Skin epidermis (tissue), 12 donors: Measurements from ENCODE around the gene PPARGC1A.

ENCODE experiments used
- H3K27ac ChIP-seq, 21 experiments: fragments of 200-600 bp; sonication (generic) in 11 of 21; one replicate each; pipeline ENCODE4 v1.5.0; 2020; ENCODE audit warnings: mild to moderate bottlenecking in 3 of 21, inconsistent platforms in 2 of 21, moderate library complexity in 2 of 21
- H3K4me3 ChIP-seq, 7 experiments: fragments of 200-600 bp; sonication (generic) in 2 of 7; one replicate each; pipeline ENCODE4 v1.5.0; 2020; ENCODE audit warnings: inconsistent platforms in 2 of 7, mild to moderate bottlenecking in 2 of 7, moderate library complexity in 1 of 7

PPARGC1A gene

DNA sequence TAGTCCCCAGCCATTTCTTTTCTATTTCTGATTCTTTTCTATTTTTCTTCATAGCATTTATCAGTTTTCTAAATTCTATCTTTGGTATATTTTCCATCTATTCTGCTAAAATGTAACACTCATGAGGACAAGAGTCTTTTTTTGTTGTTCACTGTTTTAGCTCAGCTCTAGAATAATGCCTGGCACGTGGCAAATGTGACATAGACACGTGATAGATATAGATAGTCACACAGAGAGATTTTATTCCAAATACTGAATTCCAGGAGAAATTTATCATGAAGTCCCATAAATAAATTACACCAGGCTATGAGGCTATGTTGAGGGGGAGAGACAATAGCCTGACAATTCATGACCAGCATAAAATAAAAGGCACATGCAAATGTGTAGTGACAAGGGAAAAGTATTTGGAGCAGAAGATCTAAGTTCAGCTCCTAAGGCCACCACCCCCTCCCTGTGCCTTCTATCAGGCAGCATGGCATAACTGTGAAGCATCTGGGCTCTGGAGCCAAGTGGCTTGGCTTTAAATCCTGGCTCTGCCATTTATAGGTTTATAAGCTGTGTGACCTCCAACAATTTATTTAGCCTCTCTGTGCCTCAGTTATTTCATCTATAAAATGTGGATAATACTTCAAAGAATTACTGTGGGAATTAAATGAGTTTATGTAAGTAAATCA, 25.7 kb upstream of the PPARGC1A start:
- no peak overlapping the region for H3K27ac ChIP-seq
- no peak overlapping the region for H3K4me3 ChIP-seq

- no peak overlapping the region for H3K27ac ChIP-seq
- no peak overlapping the region for H3K4me3 ChIP-seq
Observed at GRCh38 chr4:23911675-23912455, 22.0 kb upstream of the PPARGC1A start.

DNA sequence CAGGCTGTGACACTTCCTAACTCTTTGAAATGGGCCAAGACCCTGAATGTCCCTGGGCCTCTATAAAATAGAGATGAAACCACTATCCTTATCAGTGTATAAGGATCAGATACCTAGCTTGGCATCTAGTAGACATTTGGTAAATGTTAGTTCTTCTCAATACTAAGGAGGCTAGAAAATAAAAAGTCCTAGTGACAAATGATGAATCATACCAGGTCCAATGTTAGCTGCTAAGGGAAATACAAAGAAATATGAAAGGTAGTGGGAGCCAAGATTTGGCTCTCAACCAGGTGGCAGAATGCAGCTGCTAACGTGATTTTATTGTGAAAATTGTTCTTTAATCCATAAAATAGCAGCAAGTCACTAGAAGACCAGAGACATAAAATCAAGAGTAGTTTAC, 19.8 kb upstream of the PPARGC1A start:
- Histone ChIP-seq H3K4me3 (no peak overlapping the region), H3K27ac (no peak overlapping the region)

- no peak overlapping the region for H3K27ac ChIP-seq
- no peak overlapping the region for H3K4me3 ChIP-seq
Observed at GRCh38 chr4:23906839-23907238, 17.0 kb upstream of the PPARGC1A start.

DNA sequence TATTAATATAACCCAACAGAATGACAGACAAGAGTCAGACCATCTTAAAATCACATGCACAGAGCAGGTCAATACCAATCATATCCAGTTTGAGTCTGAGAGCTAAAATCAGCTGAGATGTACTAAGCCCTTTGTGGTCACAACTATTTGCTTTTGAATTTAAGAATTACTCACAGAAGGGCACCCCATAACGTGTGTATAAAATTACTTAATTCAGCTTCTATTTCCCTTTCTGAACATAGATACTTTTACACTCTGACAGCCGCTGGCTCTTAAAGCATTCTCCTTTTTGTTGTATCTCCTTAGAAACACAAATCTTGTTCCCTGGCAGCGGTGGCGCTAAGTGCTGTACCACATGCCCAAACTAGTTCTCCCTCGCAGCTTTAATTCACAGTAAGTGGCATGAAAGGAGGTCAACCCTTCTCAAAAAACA, 14.8 kb upstream of the PPARGC1A start:
- H3K4me3 ChIP-seq, result no peak overlapping the region
- peak overlapping the region in 4 of 21 experiments; percentile 13 to 67 (median 40) for H3K27ac ChIP-seq

- Histone ChIP-seq H3K27ac (peak overlapping the region in 3 of 21 experiments; percentile 3 to 54 (median 27)), H3K4me3 (no peak overlapping the region)
Observed at GRCh38 chr4:23903859-23904438, 14.1 kb upstream of the PPARGC1A start.

- Histone ChIP-seq H3K27ac (no peak overlapping the region), H3K4me3 (no peak overlapping the region)
Observed at GRCh38 chr4:23902222-23902804, 12.5 kb upstream of the PPARGC1A start.

- Histone ChIP-seq H3K4me3 (no peak overlapping the region), H3K27ac (no peak overlapping the region)
Observed at GRCh38 chr4:23900636-23901035, 10.8 kb upstream of the PPARGC1A start.

- no peak overlapping the region for H3K4me3 ChIP-seq
- H3K27ac ChIP-seq, result no peak overlapping the region
Observed at GRCh38 chr4:23899565-23899964, 9.7 kb upstream of the PPARGC1A start.

GRCh38 chr4:23897564-23898109, 7.8 kb upstream of the PPARGC1A start:
- Histone ChIP-seq H3K27ac (no peak overlapping the region), H3K4me3 (no peak overlapping the region)

GRCh38 chr4:23894021-23894420, 4.2 kb upstream of the PPARGC1A start:
- H3K27ac ChIP-seq, result no peak overlapping the region
- no peak overlapping the region for H3K4me3 ChIP-seq

DNA sequence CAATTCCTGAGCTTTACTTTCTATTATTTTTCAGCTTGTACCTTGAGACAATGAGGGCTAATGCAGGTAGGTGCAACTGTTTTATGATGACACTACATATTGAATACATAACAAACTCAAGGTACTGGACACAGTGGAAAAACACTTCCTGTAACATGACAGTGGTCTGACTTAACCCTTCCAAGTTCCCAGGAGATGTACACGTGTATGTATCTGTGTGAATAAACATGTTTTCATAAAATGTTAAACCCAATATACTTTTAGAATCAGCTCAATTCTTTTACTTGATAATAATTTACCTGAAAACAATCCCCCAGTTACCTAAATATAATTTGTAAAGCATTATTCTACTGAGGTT, 1.2 kb upstream of the PPARGC1A start:
- Histone ChIP-seq H3K27ac (peak overlapping the region in 3 of 21 experiments; percentile 2 to 36 (median 16)), H3K4me3 (peak overlapping the region in 1 of 7 experiments; percentile 4)

GRCh38 chr4:23890369-23891063, 669 bp upstream of the PPARGC1A start:
- Histone ChIP-seq H3K27ac (peak overlapping the region in 6 of 21 experiments; percentile 2 to 65 (median 30)), H3K4me3 (peak overlapping the region in 2 of 7 experiments; percentile 26 to 45)

- Histone ChIP-seq H3K4me3 (peak overlapping the region; percentile 3 to 45 (median 14)), H3K27ac (peak overlapping the region in 10 of 21 experiments; percentile 5 to 65 (median 43))
Observed at GRCh38 chr4:23889391-23889790, 456 bp downstream of the PPARGC1A start.

DNA sequence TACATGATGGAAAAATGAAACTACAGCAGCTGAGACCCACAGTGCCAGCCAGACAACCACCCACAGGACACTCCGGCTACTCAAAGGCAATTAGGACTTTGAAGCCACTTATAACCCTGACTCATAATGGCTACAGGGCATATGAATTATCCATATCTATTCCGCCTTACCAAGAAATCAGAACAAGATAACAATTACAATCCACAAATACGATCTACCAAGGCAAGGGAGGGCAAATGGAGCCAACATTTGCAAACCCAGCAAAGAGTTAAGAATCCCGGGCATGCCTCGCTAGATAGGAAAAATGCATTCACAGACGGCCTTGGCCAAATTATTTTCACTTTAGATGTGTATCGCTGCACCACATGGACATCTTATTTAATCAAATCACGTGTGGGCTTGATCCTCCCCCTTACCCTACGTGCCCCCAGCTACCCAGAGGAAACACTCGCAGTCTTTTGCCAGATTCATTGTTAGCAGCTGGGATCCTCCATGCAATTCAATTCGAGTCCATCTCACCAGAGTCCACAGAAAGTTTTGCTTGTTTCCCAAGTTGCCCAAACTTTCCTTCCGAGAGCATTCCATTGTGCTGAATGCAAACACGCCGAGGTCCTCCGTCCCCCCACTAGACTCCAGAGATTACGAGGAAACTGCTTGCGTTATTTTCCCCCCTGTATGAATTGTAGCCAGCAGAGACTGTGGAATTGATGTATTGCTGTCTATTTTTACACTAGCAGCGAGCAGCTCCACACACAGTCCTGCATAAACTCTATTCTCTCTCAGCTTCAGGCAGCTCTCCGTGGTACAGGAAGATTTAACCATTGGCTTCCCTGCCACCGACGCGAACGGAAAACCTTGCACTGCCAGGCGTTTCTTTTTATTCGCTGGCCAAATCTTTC, 1.2 kb downstream of the PPARGC1A start:
- Histone ChIP-seq H3K4me3 (peak overlapping the region; percentile 3 to 45 (median 14)), H3K27ac (peak overlapping the region in 12 of 21 experiments; percentile 5 to 65 (median 32))

DNA sequence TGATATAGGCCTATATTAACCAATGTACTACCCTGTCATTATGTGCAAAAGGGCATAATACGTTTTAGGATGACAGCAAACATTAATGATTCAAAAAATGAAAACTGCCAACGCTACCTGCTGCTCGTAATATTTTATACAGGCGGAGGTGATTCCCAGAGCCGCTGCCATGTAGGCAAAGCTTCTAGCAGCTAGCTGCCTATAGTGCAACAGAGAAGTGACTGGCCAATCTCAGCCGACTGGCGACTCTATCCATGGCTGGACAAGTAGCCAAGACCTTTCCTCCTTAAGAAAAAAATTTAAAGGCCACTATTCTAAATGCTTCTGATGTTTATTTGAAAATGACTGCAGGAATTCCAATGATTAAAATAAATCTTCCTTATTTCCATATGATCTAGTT, 1.9 kb downstream of the PPARGC1A start:
- H3K4me3 ChIP-seq, result peak overlapping the region in 3 of 7 experiments; percentile 12 to 45 (median 14)
- peak overlapping the region in 6 of 21 experiments; percentile 20 to 65 (median 34) for H3K27ac ChIP-seq

GRCh38 chr4:23887173-23887572, 2.7 kb downstream of the PPARGC1A start:
- H3K27ac ChIP-seq, result peak overlapping the region in 1 of 21 experiments; percentile 13
- no peak overlapping the region for H3K4me3 ChIP-seq

- Histone ChIP-seq H3K27ac (no peak overlapping the region), H3K4me3 (no peak overlapping the region)
Observed at GRCh38 chr4:23885943-23886590, 3.8 kb downstream of the PPARGC1A start.
